Inflammatory macrophage treated with lipopolysaccharide for 1 hour (primary cell): ENCODE data around the gene MYO9B.

Source experiments
- DNase-seq, 2 donors: peaks; one replicate each; pipeline ENCODE4 v3.0.0-alpha.2; 2020 to 2022

The MYO9B gene

GRCh38 chr19:17246681-17247425, 171.3 kb downstream of the MYO9B start:
- DNase-seq, result peak; percentile 50 to 64

- DNase-seq, result no peak
These were observed 172.6 kb downstream of the MYO9B start for GRCh38 chr19:17248011-17248776.

GRCh38 chr19:17249887-17250548, 174.4 kb downstream of the MYO9B start:
- DNase-seq, result no peak

GRCh38 chr19:17254636-17255035, 179.1 kb downstream of the MYO9B start:
- DNase-seq, result no peak

GRCh38 chr19:17255150-17255621, 179.6 kb downstream of the MYO9B start:
- DNase-seq, result no peak

- DNase-seq, result no peak
These were observed 180.6 kb downstream of the MYO9B start for GRCh38 chr19:17256130-17256529.

GRCh38 chr19:17259118-17259780, 183.7 kb downstream of the MYO9B start:
- no peak for DNase-seq

GRCh38 chr19:17259934-17260333, 184.4 kb downstream of the MYO9B start:
- DNase-seq, result no peak

GRCh38 chr19:17260842-17261325, 185.3 kb downstream of the MYO9B start:
- DNase-seq, result peak; percentile 69 to 89

GRCh38 chr19:17262557-17262956, 187.0 kb downstream of the MYO9B start:
- no peak for DNase-seq
